ENCODE results near the gene AGTR1.

The AGTR1 gene

GRCh38 chr3:148697306-148698189 lies at the start of gene AGTR1:
Gene AGTR1, plus strand, starts transcription at chr3:148697903. Its CDS starts 43,133 bp downstream, at chr3:148741036.
- DNase-seq = peak; percentile 83

GRCh38 chr3:148648685-148649352 lies 48.9 kb upstream of the AGTR1 start:
- DNase-seq = peak; percentile 84

GRCh38 chr3:148651549-148651948 lies 46.2 kb upstream of the AGTR1 start:
- no peak for DNase-seq

DNA sequence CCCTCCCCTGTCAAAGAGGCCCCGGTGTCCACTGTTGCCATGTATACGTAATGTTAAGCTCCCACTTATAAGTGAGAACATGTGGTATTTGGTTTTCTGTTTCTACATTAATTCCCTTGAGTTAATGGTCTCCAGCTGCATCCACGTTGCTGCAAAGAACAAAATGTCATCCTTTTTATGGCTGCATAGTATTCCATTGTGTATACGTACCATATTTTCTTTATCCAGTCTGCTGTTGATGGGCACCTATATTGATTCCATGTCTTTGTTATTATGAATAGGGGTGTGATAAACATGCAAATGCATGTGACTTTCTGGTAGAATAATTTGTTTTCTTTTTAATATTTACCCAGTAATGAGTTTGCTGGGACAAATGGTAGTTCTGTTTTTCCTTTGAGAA lies 43.3 kb upstream of the AGTR1 start:
- no peak for DNase-seq

DNA sequence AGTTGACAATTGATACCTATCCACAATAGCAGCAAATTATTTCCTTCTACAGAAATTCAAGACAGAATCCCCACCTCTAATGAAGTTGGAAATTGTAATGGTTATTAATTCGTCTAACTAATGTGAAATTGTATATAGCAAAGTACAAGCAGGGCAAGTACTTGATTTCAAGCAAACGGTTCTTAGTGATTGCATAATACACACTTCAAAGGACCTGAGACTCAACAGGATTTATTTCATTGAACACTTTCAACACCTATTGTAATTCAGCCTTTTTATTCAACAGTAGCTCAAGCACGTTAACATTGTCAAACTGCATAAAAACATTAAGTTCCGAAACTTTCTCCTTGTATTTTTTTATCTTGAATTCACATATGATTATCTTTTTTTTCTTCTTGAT lies 40.2 kb upstream of the AGTR1 start:
- DNase-seq = no peak

DNA sequence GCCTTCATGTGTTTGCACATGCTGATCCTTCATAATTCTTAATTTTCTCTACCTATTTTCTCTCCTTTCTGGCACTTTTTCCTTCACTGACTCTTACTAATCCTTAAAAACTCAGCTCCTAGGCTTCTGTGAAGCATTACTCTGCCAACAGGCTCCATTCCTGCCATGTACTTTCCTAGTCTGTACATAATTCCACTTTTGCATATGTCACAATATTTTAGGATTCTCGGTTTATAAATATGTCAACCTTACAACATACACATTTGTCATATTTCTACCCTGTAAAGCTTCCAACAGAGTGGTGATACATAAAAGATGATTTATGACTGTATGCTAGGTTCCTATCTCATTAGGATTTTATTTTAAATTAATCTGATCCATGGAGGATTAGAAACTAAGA lies 38.2 kb upstream of the AGTR1 start:
- no peak for DNase-seq

GRCh38 chr3:148680289-148680688 lies 17.4 kb upstream of the AGTR1 start:
- DNase-seq = no peak

DNA sequence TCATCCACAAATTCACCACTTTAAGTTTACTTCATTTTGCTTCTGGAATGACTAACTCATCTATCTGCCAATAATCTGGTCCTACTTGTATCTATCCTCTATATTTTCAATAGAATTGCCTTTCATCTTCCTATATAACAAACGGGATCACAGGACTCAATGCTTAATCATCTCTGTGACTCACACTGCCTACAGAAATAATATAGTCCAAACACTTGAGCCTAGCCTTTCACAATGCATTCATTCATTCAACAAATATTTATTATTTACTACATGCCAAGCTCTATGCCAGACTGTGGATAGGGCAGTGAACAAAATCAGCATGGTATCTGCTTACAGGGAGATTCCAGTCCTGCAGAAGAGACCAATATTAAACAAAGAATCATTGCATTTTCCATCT lies 16.6 kb upstream of the AGTR1 start:
- DNase-seq = peak; percentile 52

GRCh38 chr3:148682997-148683396 lies 14.7 kb upstream of the AGTR1 start:
- no peak for DNase-seq

GRCh38 chr3:148694116-148694515 lies 3.6 kb upstream of the AGTR1 start:
- DNase-seq = peak; percentile 62

- no peak for DNase-seq
These were observed 597 bp downstream of the AGTR1 start for GRCh38 chr3:148698190-148698810.

GRCh38 chr3:148705314-148705713 lies 7.6 kb downstream of the AGTR1 start:
- no peak for DNase-seq

DNA sequence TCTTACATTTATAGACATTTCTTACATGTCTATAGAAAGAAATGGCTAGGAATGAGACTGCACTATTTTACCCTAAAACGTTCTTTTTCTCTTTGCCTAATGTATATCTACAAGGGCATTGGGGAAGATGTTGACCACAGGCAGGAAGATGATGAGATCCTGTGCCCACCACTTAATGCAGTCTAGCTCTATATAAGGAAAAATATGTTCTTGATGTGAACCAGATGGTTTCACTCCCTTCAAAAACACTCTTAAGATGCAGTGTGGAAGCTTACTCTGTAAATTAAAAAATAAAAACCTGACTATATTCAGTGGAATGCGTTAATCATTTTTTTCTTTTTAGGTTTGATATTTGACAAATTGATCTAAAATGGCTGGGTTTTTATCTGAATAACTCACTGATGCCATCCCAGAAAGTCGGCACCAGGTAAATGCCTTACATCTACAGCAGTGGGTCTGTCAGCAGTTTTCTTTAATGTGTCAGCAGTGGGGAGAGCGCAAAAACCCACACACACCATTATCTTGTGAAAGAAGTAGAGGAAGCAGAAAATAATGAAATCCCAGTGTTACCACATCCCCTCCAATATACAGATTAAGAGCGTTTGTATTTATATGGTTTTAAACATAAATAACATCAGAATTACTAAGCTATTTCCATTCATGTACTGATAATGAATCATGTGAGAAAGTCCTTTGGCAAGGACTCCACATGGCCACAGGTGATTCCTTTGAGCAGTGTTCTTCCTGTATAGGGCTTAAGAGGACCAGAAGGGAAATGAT lies 10.1 kb downstream of the AGTR1 start:
- DNase-seq = peak; percentile 85

DNA sequence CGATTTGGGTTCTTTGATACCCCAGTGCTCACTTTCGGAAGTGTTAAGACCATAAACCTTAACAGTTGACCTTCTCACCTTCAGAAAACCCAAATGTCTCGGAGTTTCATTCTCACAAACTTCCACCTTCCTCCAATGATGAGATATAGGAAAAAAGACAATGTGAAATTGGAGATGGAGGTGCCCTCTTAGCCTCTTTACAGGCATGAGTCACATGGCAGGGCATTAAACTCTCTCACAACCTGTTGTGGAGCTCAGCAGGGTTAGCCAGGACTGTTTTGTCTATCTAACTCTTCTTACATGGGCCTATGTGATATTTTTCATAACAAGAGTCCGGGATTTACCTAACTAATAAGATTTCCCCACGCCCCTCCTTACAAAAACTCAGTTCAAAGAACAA lies 10.7 kb downstream of the AGTR1 start:
- DNase-seq = no peak

GRCh38 chr3:148709560-148710253 lies 12.0 kb downstream of the AGTR1 start:
- DNase-seq = no peak

DNA sequence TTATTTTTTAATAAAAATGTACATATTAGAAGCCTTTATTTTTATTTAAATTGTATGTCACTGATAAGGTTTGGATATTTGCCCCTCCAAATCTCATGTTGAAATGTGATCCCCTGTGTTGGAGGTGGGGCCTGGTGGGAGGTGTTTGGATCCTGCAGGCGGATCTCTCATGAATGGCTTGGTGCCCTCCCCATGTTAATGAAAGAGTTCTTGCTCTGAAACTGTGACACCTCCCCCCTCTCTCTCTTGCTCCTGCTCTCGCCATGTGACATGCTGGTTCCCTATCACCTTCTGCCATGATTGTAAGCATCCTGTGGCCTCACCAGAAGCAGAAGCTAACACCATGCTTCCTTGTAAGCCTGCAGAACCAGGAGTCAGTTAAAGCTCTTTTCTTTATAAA lies 13.0 kb downstream of the AGTR1 start:
- no peak for DNase-seq

GRCh38 chr3:148711981-148712666 lies 14.4 kb downstream of the AGTR1 start:
- peak; percentile 51 for DNase-seq

DNA sequence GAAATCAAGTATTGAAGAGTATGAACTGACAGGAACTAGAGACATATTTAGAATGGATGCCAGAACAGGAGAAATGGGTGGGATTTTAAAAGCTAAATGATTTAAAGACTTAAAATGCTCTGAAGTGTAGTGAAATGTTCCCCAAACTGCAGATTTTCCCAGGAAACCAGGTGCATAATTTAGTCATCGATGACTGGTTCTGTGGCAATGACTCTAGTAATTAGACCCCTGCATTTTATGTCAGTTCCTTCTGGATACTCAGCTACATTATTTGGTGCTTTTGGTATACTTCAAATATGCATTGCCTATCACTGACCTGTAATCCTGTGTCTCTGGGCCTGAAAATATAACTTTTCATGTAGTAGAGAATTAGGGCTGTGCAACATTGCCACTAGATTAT lies 16.8 kb downstream of the AGTR1 start:
- DNase-seq = no peak

DNA sequence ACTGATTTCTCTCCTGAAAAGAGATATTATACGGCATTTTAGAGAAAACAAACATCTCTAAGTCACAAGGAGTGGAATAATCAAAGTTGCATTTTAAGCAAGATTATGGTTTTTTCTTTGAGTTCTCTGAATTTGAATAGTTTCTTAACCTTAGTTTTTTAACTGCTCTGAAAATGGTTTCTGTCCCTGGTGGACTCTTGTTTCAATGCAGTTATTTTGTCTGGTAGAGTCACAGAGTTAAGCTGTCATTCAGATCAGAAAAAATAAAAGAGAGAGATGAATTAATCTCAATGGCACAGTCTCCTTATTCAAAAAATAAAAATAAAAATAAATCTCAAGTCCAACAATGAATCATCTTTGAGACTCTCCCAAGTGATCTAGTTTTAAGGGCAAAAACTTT lies 19.0 kb downstream of the AGTR1 start:
- no peak for DNase-seq

- DNase-seq = no peak
These were observed 20.3 kb downstream of the AGTR1 start for GRCh38 chr3:148717885-148718561.

Measured in fibroblast of skin of right quadriceps (primary cell).